Measurements from ENCODE around the gene SERGEF. TPM values are rescaled to one million over a fixed set of nuclear protein-coding genes. Genes with fewer than 3 reads are reported as not detected.

SERGEF gene
- total RNA-seq, 1 experiment from 2014 or later, result 31.4 TPM

GRCh38 chr11:17892409-17892808, 120.4 kb downstream of the SERGEF start:
- no peak overlapping the region for H2AK5ac ChIP-seq (ENCODE audit: insufficient read length, low read length)
- H3K79me1 ChIP-seq (ENCODE audit: insufficient read depth, low read depth, low read length, poor library complexity, severe bottlenecking), result no peaks in the 10 kb centered on the region
- H3K27ac ChIP-seq (ENCODE audit: insufficient read length, low read depth, low read length), result no peak overlapping the region
- no peak overlapping the region for H3K23ac ChIP-seq (ENCODE audit: insufficient read length, low read depth, low read length)
- H3K4me1 ChIP-seq (ENCODE audit: insufficient read depth, low read length), result no peaks in the 10 kb centered on the region
- Mint-ChIP-seq H3K4me1 (peaks cover 6 to 10% of the 10 kb centered on the region in 2 experiments), H3K27ac (no peak overlapping the region; a peak in 1 of 7 replicates), H3K27me3 (ENCODE audit: low read depth) (no peaks in the 10 kb centered on the region), H3K4me3 (no peak overlapping the region), H3K9me3 (no peaks in the 10 kb centered on the region), H3K36me3 (ENCODE audit: insufficient read depth in 1 of 3, low read depth in 3 of 3) (no peaks in the 10 kb centered on the region)
- H3K79me2 ChIP-seq (ENCODE audit: insufficient read depth, low read length), result no peaks in the 10 kb centered on the region
- H2BK15ac ChIP-seq (ENCODE audit: low read depth, low read length), result no peak overlapping the region
- H4K8ac ChIP-seq (replicated peaks; ENCODE audit: insufficient read length, low read depth, low read length), result no peak overlapping the region
- H3K4me2 ChIP-seq (ENCODE audit: insufficient read depth, insufficient read length, low read length), result no peak overlapping the region
- TF ChIP-seq, protein P1, sequence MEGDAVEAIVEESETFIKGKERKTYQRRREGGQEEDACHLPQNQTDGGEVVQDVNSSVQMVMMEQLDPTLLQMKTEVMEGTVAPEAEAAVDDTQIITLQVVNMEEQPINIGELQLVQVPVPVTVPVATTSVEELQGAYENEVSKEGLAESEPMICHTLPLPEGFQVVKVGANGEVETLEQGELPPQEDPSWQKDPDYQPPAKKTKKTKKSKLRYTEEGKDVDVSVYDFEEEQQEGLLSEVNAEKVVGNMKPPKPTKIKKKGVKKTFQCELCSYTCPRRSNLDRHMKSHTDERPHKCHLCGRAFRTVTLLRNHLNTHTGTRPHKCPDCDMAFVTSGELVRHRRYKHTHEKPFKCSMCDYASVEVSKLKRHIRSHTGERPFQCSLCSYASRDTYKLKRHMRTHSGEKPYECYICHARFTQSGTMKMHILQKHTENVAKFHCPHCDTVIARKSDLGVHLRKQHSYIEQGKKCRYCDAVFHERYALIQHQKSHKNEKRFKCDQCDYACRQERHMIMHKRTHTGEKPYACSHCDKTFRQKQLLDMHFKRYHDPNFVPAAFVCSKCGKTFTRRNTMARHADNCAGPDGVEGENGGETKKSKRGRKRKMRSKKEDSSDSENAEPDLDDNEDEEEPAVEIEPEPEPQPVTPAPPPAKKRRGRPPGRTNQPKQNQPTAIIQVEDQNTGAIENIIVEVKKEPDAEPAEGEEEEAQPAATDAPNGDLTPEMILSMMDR (conservative IDR thresholded peaks at IDR 0.05), result no peak
- H2BK12ac ChIP-seq (ENCODE audit: insufficient read length, low read depth, low read length), result no peak overlapping the region
- H3K56ac ChIP-seq (ENCODE audit: insufficient read length, low read depth, low read length), result no peak overlapping the region
- H3K18ac ChIP-seq (ENCODE audit: insufficient read length, low read depth, low read length), result no peak overlapping the region
- H3T11ph ChIP-seq (ENCODE audit: low read length), result no peak overlapping the region
- H4K20me1 ChIP-seq (ENCODE audit: control insufficient read depth, insufficient read depth, insufficient read length), result no peaks in the 10 kb centered on the region
- H3K9ac ChIP-seq (ENCODE audit: extremely low read depth, insufficient read length, low read length), result no peak overlapping the region
- no peak overlapping the region for H2AFZ ChIP-seq (ENCODE audit: low read length)
- no peak overlapping the region for H2BK5ac ChIP-seq (ENCODE audit: insufficient read length, low read length)
- no peak overlapping the region for H2BK20ac ChIP-seq (ENCODE audit: low read depth, low read length, poor library complexity, severe bottlenecking)
- no peak overlapping the region for H3K4ac ChIP-seq (ENCODE audit: low read depth, low read length)
- H4K91ac ChIP-seq (ENCODE audit: insufficient read length, low read depth, low read length), result no peak overlapping the region
- H4K5ac ChIP-seq (ENCODE audit: insufficient read length, low read depth, low read length), result no peak overlapping the region
- no peak for DNase-seq
- no peak overlapping the region for H3K14ac ChIP-seq (ENCODE audit: insufficient read depth, low read length)
- H3K27me3 ChIP-seq (ENCODE audit: insufficient read depth, low read length), result no peaks in the 10 kb centered on the region
- no peaks in the 10 kb centered on the region for H3K9me3 ChIP-seq (ENCODE audit: control insufficient read depth, low read depth, low read length)
- no CpG with 5 or more reads among the region's 5 CpGs for WGBS (ENCODE audit: extremely low coverage, insufficient read length, low lambda C conversion rate)
- no peaks in the 10 kb centered on the region for H3K23me2 ChIP-seq (ENCODE audit: insufficient read length, low read depth, low read length, poor library complexity, severe bottlenecking)
- no peak overlapping the region for H2BK120ac ChIP-seq (ENCODE audit: low read depth, low read length, poor library complexity, severe bottlenecking)
